Hepatocyte (in vitro differentiated cells): ENCODE data around the gene LYPD6.

Experiments
- EZH2 ChIP-seq: fragments of 200-600 bp; sonication (generic); IDR thresholded peaks from 2 replicates; pipeline ENCODE4 v1.6.1; 2016; ENCODE audit warnings: antibody characterized with exemption, mild to moderate bottlenecking, borderline replicate concordance
- TF ChIP-seq, protein P1 (sequence below): fragments of 200-600 bp; sonication (generic); IDR thresholded peaks from 2 replicates; pipeline ENCODE4 v1.5.1; 2016; ENCODE audit warnings: antibody characterized with exemption, mild to moderate bottlenecking; ENCODE audit not compliant: poor library complexity

DNA sequence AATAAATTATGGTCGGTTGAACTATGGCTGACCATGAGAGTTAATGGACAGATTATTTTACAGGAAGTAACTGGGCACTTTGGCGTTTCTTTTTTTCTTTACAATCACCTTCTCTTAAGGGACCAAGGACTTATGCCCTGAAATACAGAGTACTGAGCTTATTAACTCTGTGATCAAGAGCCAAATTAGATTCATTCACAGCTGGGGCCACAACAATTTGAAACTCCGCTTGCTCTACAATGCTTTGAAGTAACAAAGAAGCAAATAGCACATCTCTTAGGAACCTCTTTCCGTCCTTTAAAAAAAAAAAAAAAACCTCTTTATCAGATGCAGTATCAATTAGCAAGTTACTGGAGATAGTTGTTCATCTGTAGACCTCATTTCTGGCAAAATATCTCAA is 112.0 kb downstream of the LYPD6 start:
- TF ChIP-seq, protein P1, sequence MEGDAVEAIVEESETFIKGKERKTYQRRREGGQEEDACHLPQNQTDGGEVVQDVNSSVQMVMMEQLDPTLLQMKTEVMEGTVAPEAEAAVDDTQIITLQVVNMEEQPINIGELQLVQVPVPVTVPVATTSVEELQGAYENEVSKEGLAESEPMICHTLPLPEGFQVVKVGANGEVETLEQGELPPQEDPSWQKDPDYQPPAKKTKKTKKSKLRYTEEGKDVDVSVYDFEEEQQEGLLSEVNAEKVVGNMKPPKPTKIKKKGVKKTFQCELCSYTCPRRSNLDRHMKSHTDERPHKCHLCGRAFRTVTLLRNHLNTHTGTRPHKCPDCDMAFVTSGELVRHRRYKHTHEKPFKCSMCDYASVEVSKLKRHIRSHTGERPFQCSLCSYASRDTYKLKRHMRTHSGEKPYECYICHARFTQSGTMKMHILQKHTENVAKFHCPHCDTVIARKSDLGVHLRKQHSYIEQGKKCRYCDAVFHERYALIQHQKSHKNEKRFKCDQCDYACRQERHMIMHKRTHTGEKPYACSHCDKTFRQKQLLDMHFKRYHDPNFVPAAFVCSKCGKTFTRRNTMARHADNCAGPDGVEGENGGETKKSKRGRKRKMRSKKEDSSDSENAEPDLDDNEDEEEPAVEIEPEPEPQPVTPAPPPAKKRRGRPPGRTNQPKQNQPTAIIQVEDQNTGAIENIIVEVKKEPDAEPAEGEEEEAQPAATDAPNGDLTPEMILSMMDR: no peak
- no peak for TF ChIP-seq EZH2
